Measurements from ENCODE around the gene SLC41A2. TPM values are rescaled to one million over a fixed set of nuclear protein-coding genes. Genes with fewer than 3 reads are reported as not detected.
"Not testable (repeated sequence)": the region's sequence is repeated elsewhere in the genome, so short reads cannot be mapped to it uniquely, and the experiment has no call there.

Gene SLC41A2, protein sequence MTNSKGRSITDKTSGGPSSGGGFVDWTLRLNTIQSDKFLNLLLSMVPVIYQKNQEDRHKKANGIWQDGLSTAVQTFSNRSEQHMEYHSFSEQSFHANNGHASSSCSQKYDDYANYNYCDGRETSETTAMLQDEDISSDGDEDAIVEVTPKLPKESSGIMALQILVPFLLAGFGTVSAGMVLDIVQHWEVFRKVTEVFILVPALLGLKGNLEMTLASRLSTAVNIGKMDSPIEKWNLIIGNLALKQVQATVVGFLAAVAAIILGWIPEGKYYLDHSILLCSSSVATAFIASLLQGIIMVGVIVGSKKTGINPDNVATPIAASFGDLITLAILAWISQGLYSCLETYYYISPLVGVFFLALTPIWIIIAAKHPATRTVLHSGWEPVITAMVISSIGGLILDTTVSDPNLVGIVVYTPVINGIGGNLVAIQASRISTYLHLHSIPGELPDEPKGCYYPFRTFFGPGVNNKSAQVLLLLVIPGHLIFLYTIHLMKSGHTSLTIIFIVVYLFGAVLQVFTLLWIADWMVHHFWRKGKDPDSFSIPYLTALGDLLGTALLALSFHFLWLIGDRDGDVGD
- polyA plus RNA-seq (ENCODE audit: insufficient read length in 3 of 3), result 1 to 10 TPM; 4.3 to 5.2 (median 4.5) TPM
- long read RNA-seq, donor 1, result 0 reads
- long read RNA-seq, donor 2, result 0 reads
- long read RNA-seq, donor 3, result 0 reads
- long read RNA-seq, donor 4, partial matches to known transcripts, result 0 of 1 reads
- long read RNA-seq, donor 4, other reads (novel, unspliced or antisense), result 0 of 1 reads
- long read RNA-seq, donor 5, result 0 reads
- long read RNA-seq, donor 6, partial matches to known transcripts, result 0 of 1 reads
- long read RNA-seq, donor 6, other reads (novel, unspliced or antisense), result 0 of 1 reads
- long read RNA-seq, donor 7, result 0 reads
- long read RNA-seq, donor 8, full-length matches to known transcripts, result 1 of 1 reads
- long read RNA-seq, donor 8, partial matches to known transcripts, result 0 of 1 reads
- long read RNA-seq, donor 8, other reads (novel, unspliced or antisense), result 0 of 1 reads
- long read RNA-seq, donor 9, result 0 reads
- long read RNA-seq, donor 10, result 0 reads
- long read RNA-seq, donor 11, result 0 reads
- long read RNA-seq, donor 12, result 0 reads
- long read RNA-seq, donor 13, result 0 reads
- long read RNA-seq, donor 14, result 0 reads
- long read RNA-seq, donor 15, result 0 reads
- long read RNA-seq, donor 16, result 0 reads

- DNase-seq (ENCODE audit: extremely low read depth in 1 of 11, low read depth in 9 of 11, low spot score in 4 of 11), result peak in 8 of 11 donors; percentile 35 to 64 (median 50)
Measured at GRCh38 chr12:104958001-104958804, at the start of gene SLC41A2. TSS of gene SLC41A2 (minus strand) at chr12:104958290. CDS start at chr12:104928527, 29,763 bp downstream.

- DNase-seq (ENCODE audit: extremely low read depth in 1 of 11, low read depth in 9 of 11, low spot score in 4 of 11), result no peak
Measured at GRCh38 chr12:105001476-105001875, 43.4 kb upstream of the SLC41A2 start.

GRCh38 chr12:104999347-104999685 lies 41.2 kb upstream of the SLC41A2 start:
- DNase-seq (ENCODE audit: extremely low read depth in 1 of 11, low read depth in 9 of 11, low spot score in 4 of 11), result no peak

GRCh38 chr12:104998423-104999346 lies 40.6 kb upstream of the SLC41A2 start:
- peak in 2 of 11 donors; percentile 2 to 4 for DNase-seq (ENCODE audit: extremely low read depth in 1 of 11, low read depth in 9 of 11, low spot score in 4 of 11)

- DNase-seq (ENCODE audit: extremely low read depth in 1 of 11, low read depth in 9 of 11, low spot score in 4 of 11), result no peak
Measured at GRCh38 chr12:104997541-104997940, 39.5 kb upstream of the SLC41A2 start.

GRCh38 chr12:104994336-104994735 lies 36.2 kb upstream of the SLC41A2 start:
- no peak for DNase-seq (ENCODE audit: extremely low read depth in 1 of 11, low read depth in 9 of 11, low spot score in 4 of 11)

GRCh38 chr12:104991565-104992128 lies 33.6 kb upstream of the SLC41A2 start:
- no peak for DNase-seq (ENCODE audit: extremely low read depth in 1 of 11, low read depth in 9 of 11, low spot score in 4 of 11)

GRCh38 chr12:104990950-104991349 lies 32.9 kb upstream of the SLC41A2 start:
- no peak for DNase-seq (ENCODE audit: extremely low read depth in 1 of 11, low read depth in 9 of 11, low spot score in 4 of 11)

DNA sequence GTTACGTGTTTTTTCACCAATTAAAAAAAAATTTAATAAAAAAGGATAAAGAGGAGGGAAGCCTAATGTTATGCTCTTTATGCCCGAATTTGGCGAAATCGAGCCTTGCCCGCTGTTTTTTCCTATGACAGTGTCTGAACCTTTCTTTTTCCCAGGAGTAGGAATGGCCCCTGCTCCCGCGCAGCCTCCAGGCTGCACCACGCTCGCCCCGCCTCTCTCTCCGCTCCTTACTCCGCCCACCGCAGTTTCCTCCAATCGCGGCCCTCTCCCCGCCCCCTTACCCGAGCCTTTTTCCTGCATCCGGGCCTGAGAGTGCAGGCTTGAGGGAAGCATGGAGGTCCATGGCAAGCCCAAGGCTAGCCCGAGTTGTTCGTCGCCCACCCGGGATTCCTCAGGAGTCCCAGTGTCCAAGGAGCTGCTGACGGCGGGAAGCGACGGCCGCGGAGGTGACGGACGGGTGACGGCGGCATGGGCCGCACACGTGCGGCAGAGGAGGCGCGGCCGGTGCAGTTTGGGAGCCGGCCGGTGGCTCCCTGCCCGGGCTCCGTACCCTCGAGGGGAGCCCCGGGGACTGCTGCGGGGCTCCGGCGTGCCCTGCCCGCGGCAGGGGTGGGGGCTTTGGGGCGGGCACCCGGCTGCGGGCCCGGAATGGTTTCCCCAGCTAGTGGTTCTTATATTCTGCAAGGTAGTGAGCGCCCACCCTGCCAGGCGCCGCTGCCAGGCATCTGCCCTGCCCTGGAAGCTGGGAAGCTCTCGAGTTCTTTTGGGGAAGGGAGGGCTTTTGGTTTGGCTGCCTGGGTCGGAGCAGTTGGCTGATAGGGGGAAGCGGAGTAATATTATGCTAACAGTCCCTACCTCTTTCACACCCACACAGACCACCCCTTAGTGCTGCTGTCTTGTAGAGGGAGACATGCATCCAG lies 28.2 kb upstream of the SLC41A2 start, which contains the start of gene NOPCHAP1:
TSS of gene NOPCHAP1 (plus strand) at position 295 of the 920 bp plus-strand sequence. CDS start at position 332, 37 bp downstream.
- peak; percentile 68 to 91 (median 84) for DNase-seq (ENCODE audit: extremely low read depth in 1 of 11, low read depth in 9 of 11, low spot score in 4 of 11)

DNA sequence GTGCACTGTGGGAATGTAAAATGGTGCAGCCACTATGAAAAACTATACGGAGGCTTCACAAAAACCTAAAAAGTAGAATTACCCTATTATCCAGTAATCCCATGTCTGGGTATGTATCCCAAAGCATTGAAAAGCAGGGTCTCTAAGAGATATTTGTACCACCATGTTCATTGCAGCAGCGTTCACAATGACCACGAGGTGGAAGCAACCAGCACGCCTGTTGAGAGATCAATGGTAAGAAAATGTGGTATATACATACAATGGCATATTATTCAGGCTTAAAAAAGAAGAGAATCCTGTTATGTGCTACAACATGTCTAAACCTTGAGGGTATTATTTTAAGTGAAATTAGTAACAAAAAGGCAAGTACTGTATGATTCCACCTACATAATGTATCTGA lies 27.1 kb upstream of the SLC41A2 start:
- DNase-seq (ENCODE audit: extremely low read depth in 1 of 11, low read depth in 9 of 11, low spot score in 4 of 11), result no peak

GRCh38 chr12:104977688-104978087 lies 19.6 kb upstream of the SLC41A2 start:
- not testable (repeated sequence) for DNase-seq (ENCODE audit: extremely low read depth in 1 of 11, low read depth in 9 of 11, low spot score in 4 of 11)

DNA sequence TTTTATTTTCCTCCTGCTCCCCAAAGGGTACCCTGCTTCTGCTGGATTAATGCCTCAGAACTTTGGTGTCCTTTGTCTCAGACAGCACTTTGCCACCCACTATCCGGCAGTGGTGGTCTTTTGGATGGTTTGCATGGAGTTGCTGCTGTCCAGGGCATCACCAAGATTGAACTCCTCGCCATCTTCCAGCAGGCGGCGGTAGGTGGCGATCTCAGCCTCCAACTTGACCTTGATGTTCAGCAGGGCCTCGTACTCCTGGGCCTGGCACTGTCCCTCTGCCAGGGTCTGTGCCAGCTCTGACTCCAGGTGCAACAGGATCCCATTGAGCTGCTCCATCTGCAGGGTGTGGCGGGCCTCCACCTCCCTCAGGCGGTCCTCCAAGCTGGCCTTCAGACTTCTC lies 18.6 kb upstream of the SLC41A2 start:
- no peak for DNase-seq (ENCODE audit: extremely low read depth in 1 of 11, low read depth in 9 of 11, low spot score in 4 of 11)

GRCh38 chr12:104975587-104976343 lies 17.7 kb upstream of the SLC41A2 start:
- DNase-seq (ENCODE audit: extremely low read depth in 1 of 11, low read depth in 9 of 11, low spot score in 4 of 11), result no peak

GRCh38 chr12:104974626-104975290 lies 16.7 kb upstream of the SLC41A2 start:
- no peak for DNase-seq (ENCODE audit: extremely low read depth in 1 of 11, low read depth in 9 of 11, low spot score in 4 of 11)

GRCh38 chr12:104973250-104973649 lies 15.2 kb upstream of the SLC41A2 start:
- DNase-seq (ENCODE audit: extremely low read depth in 1 of 11, low read depth in 9 of 11, low spot score in 4 of 11), result no peak
